Measurements from ENCODE around the gene SLC18A3. TPM values are rescaled to one million over a fixed set of nuclear protein-coding genes. Genes with fewer than 3 reads are reported as not detected.
A peak's percentile ranks its signal among the peaks of the same experiment; 100 is the strongest.

SLC18A3 gene
- total RNA-seq, 1 experiment from 2014 or later = not detected

- no peaks in the 10 kb centered on the region for H3K9me3 ChIP-seq (replicated peaks)
- H3K36me3 ChIP-seq = no peaks in the 10 kb centered on the region
- no peaks in the 10 kb centered on the region for H3K4me1 ChIP-seq
- no peaks in the 10 kb centered on the region for H3K27me3 ChIP-seq
- no peak overlapping the region for H3K27ac ChIP-seq
- DNase-seq = no peak
- H3K4me3 ChIP-seq = no peak overlapping the region
Measured at GRCh38 chr10:49644035-49644646, 34.0 kb downstream of the SLC18A3 start.

GRCh38 chr10:49645417-49645816, 35.3 kb downstream of the SLC18A3 start:
- no peak for DNase-seq

DNA sequence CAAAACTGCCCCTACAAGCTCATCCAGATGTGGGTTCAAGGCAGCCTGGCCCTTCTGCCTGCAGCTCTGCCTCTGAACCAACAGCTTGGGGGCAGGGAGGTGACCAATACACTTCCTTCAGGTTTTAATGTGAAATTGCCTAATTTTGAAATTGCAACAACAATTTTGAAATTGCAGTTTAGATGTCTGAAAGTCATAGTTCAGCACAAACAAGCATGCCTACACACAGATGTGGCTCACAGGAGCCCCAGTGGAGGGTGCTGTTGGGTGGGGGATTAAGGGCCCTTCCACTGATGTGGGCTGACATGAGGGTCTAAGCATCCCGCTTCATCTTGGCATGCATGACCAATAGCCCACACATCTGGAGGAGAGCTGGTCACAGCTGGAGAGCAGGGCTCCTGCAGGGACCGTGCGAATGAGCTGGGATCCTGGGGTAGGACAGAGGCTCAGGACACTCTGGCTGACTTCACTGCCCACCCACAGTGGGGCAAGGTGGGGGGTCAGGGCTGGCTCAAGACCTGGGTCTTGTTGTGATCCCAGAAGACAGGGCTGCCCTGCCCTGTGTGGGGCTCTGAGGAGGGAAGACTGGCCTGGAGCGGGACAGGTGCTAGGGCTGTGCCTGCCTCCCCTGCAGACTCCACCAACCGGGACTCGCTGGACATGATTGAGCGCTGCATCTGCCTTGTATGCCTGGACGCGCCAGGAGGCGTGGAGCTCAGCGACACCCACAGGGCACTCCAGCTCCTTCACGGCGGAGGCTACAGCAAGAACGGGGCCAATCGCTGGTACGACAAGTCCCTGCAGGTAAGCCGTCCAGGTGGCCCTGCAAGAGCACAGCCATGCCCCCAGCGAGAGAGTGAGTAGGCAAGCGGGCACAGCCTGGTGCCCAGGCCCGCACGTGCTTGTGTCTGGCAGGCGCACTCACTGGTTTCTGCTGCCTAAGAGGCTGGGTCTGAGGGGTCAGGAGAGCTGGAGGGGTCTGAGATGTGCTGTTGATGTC, 36.1 kb downstream of the SLC18A3 start:
- Histone ChIP-seq H3K4me1 (no peaks in the 10 kb centered on the region), H3K27ac (no peak overlapping the region), H3K4me3 (no peak overlapping the region), H3K36me3 (no peaks in the 10 kb centered on the region), H3K27me3 (no peaks in the 10 kb centered on the region), H3K9me3 (replicated peaks) (no peaks in the 10 kb centered on the region)
- no peak for DNase-seq

More at GRCh38 chr10:49645417-49645816, 35.3 kb downstream of the SLC18A3 start:
- H3K4me3 ChIP-seq = no peak overlapping the region
- no peaks in the 10 kb centered on the region for H3K36me3 ChIP-seq
- no peak overlapping the region for H3K27ac ChIP-seq
- no peaks in the 10 kb centered on the region for H3K27me3 ChIP-seq
- H3K4me1 ChIP-seq = no peaks in the 10 kb centered on the region
- H3K9me3 ChIP-seq (replicated peaks) = no peaks in the 10 kb centered on the region

- Histone ChIP-seq H3K4me3 (no peak overlapping the region), H3K27ac (no peak overlapping the region), H3K9me3 (replicated peaks) (no peaks in the 10 kb centered on the region), H3K36me3 (no peaks in the 10 kb centered on the region), H3K4me1 (no peaks in the 10 kb centered on the region), H3K27me3 (no peaks in the 10 kb centered on the region)
- DNase-seq = no peak
Measured at GRCh38 chr10:49647554-49647953, 37.4 kb downstream of the SLC18A3 start.

- Histone ChIP-seq H3K4me1 (no peaks in the 10 kb centered on the region), H3K27me3 (no peaks in the 10 kb centered on the region), H3K27ac (no peak overlapping the region), H3K9me3 (replicated peaks) (no peaks in the 10 kb centered on the region), H3K36me3 (no peaks in the 10 kb centered on the region), H3K4me3 (no peak overlapping the region)
- DNase-seq = no peak
Measured at GRCh38 chr10:49647985-49648795, 38.1 kb downstream of the SLC18A3 start.

GRCh38 chr10:49649294-49649693, 39.2 kb downstream of the SLC18A3 start:
- Histone ChIP-seq H3K27me3 (no peaks in the 10 kb centered on the region), H3K27ac (no peak overlapping the region), H3K4me3 (no peak overlapping the region), H3K4me1 (no peaks in the 10 kb centered on the region), H3K36me3 (no peaks in the 10 kb centered on the region), H3K9me3 (replicated peaks) (no peaks in the 10 kb centered on the region)
- peak; percentile 14 to 23 for DNase-seq

- DNase-seq = no peak
- Histone ChIP-seq H3K36me3 (no peaks in the 10 kb centered on the region), H3K27me3 (no peaks in the 10 kb centered on the region), H3K4me1 (no peaks in the 10 kb centered on the region), H3K4me3 (no peak overlapping the region), H3K27ac (no peak overlapping the region), H3K9me3 (replicated peaks) (no peaks in the 10 kb centered on the region)
Measured at GRCh38 chr10:49649936-49650723, 40.0 kb downstream of the SLC18A3 start.

DNA sequence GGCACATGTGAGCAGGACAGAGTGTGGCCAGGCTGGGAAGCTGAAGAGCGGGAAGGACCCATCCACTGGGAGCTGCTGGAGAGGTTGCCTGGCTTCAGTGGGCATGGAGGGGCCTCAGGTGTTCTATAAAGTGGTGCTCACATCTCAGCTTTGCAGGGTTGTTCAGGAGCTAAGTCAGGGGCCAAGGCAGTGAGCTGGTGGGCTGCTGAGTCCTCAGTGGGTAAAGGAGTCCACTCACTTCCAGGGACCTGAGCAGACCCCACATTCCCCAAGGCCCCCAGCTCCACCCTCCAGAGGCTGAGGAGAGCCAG, 40.6 kb downstream of the SLC18A3 start:
- DNase-seq = no peak
- H3K27ac ChIP-seq = no peak overlapping the region

GRCh38 chr10:49651039-49651835, 41.1 kb downstream of the SLC18A3 start:
- no peak overlapping the region for H3K4me3 ChIP-seq
- no peak overlapping the region for H3K27ac ChIP-seq
- no peaks in the 10 kb centered on the region for H3K4me1 ChIP-seq
- no peak for DNase-seq
- H3K9me3 ChIP-seq (replicated peaks) = no peaks in the 10 kb centered on the region
- H3K27me3 ChIP-seq = no peaks in the 10 kb centered on the region
- H3K36me3 ChIP-seq = no peaks in the 10 kb centered on the region

More for the DNA sequence above, 40.6 kb downstream of the SLC18A3 start:
- Histone ChIP-seq H3K27me3 (no peaks in the 10 kb centered on the region), H3K4me3 (no peak overlapping the region), H3K36me3 (no peaks in the 10 kb centered on the region), H3K9me3 (replicated peaks) (no peaks in the 10 kb centered on the region), H3K4me1 (no peaks in the 10 kb centered on the region)

GRCh38 chr10:49651917-49652316, 41.8 kb downstream of the SLC18A3 start:
- Histone ChIP-seq H3K27ac (no peak overlapping the region), H3K4me3 (no peak overlapping the region), H3K4me1 (no peaks in the 10 kb centered on the region), H3K27me3 (no peaks in the 10 kb centered on the region), H3K36me3 (no peaks in the 10 kb centered on the region), H3K9me3 (replicated peaks) (no peaks in the 10 kb centered on the region)
- DNase-seq = no peak

GRCh38 chr10:49652421-49653272, 42.5 kb downstream of the SLC18A3 start:
- H3K36me3 ChIP-seq = no peaks in the 10 kb centered on the region
- no peak overlapping the region for H3K27ac ChIP-seq
- no peak for DNase-seq
- no peaks in the 10 kb centered on the region for H3K27me3 ChIP-seq
- H3K4me3 ChIP-seq = no peak overlapping the region
- no peaks in the 10 kb centered on the region for H3K9me3 ChIP-seq (replicated peaks)
- H3K4me1 ChIP-seq = no peaks in the 10 kb centered on the region

- Histone ChIP-seq H3K9me3 (replicated peaks) (no peaks in the 10 kb centered on the region), H3K27me3 (no peaks in the 10 kb centered on the region), H3K27ac (no peak overlapping the region), H3K36me3 (no peaks in the 10 kb centered on the region), H3K4me3 (no peak overlapping the region), H3K4me1 (no peaks in the 10 kb centered on the region)
- DNase-seq = no peak
Measured at GRCh38 chr10:49653273-49653929, 43.3 kb downstream of the SLC18A3 start.

All from SJCRH30 (cell line).